ENCODE results near the gene RNF150.

RNF150 gene

DNA sequence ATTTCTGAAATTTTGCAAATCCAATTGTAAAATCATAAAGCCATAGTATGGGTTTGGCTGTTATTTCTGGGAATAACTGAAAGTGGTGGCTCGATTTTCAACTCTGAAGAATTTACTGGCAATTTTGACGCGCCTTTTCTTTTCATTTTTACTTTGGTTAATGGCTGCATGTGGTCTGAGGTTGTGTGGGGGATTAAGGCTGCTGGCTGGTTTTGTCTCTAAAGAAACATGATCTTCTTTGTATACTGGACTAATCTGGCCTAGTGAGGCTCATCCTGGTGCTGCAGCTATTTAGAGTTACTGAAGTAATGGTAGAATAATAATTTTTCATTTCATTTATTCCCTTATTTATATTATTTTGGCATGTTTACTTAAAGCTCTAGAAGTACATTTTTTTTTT lies 164.0 kb downstream of the RNF150 start:
- DNase-seq, result no peak

DNA sequence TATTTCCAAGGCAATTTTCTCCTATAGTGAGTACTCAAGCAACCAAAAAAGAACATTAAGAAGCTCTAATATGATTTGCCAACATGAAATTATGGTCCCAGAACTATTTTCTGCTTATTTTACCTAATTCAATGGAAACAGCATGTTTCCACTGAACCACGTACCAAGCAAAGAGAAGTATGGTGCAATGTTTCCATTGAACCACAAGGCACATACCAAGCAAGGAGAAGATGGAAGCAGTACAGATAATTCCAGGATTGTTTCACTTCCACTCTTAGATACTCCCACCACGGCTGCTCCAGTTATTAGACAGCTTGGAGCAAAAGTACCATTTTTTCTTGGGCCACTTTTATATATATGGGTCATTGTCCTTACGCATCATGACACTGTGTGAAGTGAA lies 164.9 kb downstream of the RNF150 start:
- DNase-seq, result no peak

DNA sequence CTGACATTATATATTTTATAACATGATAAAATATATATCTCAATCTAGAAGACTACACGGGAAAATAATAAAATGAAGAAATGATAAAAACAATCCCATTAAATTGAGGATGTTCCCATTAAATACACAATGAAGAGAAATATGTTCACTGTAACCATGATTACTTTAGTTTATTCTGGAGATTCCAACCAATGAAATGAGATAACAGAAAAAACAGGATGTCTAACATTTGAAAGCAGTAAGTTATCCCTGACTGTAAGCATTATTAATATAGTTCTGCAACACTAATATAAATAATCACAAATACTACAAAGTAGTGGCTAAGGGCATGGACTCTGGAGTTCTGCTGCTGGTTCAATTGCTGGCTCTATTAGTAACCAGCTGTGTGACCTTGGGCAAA lies 169.4 kb downstream of the RNF150 start:
- DNase-seq, result no peak

DNA sequence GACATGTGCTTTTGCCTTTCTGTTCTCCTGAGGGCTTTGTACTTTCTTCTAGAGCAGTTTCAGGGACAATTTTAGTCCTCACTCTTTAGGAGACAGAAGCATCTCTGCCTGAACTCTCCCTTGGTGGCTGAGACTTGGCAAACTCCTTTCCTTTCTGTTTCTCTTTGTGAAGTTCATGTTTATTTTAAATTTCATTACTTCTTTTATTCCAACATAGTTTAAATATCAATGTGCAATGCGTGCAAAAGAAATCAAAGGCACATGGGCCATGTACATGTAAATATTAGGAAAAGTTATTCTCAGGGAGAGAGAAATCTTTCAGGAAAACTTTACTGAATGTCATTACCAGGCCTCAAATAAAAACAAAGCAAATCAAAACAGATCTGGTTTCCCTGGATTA lies 177.6 kb downstream of the RNF150 start:
- no peak for DNase-seq

- DNase-seq, result no peak
Measured at GRCh38 chr4:140952717-140953116, 180.6 kb downstream of the RNF150 start.

- no peak for DNase-seq
Measured at GRCh38 chr4:140947506-140947905, 185.8 kb downstream of the RNF150 start.

DNA sequence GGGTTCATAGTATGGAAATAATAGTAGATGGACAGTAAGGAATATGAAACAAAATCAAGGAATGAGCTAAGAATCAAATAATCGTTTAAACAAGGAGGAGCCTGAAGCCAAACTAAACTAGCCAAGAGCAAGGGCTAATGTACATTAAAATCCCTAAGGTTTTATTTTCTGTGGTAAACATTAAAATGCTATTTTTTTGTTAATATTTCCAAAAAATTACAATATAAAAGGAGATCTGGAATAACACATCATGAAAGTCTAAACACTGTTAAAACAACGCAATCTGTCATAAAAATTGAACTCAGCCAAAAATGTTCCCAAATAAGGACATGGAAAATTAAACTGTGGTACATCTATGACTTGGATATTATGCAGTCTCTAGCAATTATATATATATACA lies 188.2 kb downstream of the RNF150 start:
- DNase-seq, result no peak

- DNase-seq, result no peak
Measured at GRCh38 chr4:140944572-140944971, 188.7 kb downstream of the RNF150 start.

DNA sequence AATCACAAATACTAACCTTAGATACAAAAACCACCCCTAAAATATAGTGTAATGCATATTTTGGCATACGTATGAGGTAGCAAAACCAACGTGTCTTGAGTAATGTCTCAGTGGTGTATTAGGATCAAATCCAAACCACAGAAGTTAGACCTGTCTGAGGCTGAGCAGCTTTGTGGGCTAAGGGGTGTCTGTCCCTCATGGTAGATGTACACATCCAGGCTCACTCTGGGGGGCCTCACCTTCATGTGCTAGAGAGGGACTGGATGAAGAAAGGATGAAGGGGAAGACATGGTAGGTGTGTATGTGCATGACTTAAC lies 189.1 kb downstream of the RNF150 start:
- no peak for DNase-seq

DNA sequence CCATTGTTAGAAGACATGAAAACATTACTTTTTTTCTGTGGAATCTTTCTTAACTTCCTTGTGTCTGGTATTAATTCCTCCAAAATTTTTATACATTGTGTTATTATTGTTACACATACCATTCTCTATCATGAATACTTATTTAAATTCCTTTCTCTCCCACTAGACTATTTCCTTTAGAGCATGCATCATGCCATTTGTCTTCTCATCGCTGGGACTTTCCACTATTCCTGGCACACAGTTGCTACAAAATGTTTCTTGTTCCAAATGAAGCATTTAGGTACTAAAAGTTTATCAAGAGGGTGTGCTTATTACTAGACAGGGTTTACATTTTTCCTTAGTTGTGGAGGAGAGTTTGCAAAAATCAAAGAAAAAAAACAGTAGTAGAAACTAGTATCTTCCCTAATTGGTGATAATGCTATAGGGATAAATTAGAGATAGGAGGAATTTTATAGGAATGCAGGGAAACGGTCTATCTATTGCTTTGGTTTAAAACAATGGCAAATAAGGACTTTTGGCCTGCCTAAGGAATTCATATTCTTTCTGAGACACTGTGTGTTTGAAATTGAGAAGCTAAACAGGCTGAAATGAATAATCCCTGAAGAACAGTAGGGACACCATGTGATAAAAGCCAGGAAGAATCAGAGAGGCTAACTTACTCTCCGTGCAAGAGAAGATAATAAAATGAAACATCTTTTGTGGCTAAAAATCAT lies 189.6 kb downstream of the RNF150 start:
- DNase-seq, result no peak

- DNase-seq, result no peak
Measured at GRCh38 chr4:140940589-140940988, 192.7 kb downstream of the RNF150 start.

GRCh38 chr4:140937866-140938265 lies 195.4 kb downstream of the RNF150 start:
- DNase-seq, result no peak

DNA sequence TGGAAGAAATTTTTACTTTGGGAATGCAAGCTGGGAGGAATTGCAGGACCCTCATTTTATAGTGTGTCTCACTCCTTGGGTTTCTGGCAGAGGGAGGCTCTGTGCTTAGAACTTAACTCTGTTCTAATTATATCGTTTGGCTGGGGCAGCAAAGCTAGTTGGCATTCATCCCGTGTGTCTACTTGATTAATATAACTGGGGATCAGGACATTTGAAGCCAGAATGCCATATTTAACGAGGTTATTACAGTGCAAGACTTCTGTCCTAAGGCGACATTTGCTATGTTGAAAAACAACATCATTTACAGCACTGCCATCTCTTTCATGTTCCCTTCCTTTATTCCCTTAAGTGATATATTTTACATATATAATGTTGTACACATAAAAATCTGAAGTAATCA lies 198.0 kb downstream of the RNF150 start:
- no peak for DNase-seq

GRCh38 chr4:140932501-140933045 lies 200.7 kb downstream of the RNF150 start:
- DNase-seq, result no peak

DNA sequence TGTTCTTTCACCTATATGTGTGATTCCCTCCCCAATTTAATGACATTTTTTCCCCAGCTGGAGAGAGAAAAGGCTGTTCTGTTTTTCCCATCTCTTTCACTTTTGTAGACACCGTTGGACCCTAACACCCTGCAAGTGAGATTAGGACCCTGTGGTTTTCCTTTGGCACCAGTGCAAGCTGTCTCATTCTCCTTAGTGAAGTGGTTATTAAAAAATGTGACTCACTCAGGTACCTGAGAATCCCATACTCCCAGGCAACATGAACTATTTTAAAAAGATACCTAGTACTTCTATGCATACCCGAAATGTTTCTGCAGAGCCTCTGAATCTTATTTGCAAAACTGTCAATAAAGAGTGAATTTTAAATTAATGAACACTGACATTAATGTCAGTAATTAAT lies 201.4 kb downstream of the RNF150 start:
- no peak for DNase-seq

GRCh38 chr4:140930557-140930956 lies 202.7 kb downstream of the RNF150 start:
- DNase-seq, result no peak

- DNase-seq, result no peak
Measured at GRCh38 chr4:140930011-140930410, 203.3 kb downstream of the RNF150 start.

GRCh38 chr4:140928880-140929279 lies 204.4 kb downstream of the RNF150 start:
- DNase-seq, result no peak

DNA sequence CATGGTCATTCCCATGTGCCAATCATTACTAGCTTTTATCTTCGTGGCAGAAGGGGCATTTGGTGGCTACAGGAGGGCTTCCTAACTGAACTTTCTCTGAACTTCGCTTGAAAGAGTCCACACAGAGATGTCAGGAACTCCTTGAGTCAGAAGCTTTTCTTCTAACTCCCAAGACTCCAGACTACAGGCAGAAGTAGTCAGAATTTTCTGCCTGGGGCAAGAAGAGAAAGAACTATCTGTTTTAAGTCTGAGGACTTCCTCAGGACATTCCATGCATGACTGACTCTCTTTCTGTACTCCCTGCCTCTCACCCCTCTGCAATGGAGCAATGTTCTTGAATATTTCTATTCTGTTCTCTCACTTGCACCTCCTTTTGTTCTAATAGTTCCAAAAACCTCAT lies 206.6 kb downstream of the RNF150 start:
- DNase-seq, result no peak

DNA sequence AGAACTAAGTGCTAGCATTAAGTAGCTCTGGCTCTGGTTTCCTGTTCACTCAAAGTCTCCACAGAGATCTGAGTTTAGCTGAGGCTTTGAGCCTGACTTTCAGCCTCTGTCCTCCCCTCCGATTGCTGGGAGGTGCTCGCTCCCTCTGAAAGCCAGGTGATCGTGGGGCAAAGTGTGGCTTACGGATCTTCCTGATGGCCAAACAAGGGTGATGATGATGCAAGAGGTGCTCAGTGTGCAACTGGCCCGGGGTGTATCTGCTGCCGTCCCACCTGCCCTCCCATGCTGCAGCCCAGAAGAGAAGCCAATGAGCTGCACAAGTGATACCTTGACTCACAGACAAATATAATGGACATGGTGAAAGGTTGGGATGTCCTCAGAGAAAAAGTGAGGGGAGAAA lies 207.9 kb downstream of the RNF150 start:
- no peak for DNase-seq

GRCh38 chr4:140924761-140925392 lies 208.4 kb downstream of the RNF150 start:
- DNase-seq, result no peak

DNA sequence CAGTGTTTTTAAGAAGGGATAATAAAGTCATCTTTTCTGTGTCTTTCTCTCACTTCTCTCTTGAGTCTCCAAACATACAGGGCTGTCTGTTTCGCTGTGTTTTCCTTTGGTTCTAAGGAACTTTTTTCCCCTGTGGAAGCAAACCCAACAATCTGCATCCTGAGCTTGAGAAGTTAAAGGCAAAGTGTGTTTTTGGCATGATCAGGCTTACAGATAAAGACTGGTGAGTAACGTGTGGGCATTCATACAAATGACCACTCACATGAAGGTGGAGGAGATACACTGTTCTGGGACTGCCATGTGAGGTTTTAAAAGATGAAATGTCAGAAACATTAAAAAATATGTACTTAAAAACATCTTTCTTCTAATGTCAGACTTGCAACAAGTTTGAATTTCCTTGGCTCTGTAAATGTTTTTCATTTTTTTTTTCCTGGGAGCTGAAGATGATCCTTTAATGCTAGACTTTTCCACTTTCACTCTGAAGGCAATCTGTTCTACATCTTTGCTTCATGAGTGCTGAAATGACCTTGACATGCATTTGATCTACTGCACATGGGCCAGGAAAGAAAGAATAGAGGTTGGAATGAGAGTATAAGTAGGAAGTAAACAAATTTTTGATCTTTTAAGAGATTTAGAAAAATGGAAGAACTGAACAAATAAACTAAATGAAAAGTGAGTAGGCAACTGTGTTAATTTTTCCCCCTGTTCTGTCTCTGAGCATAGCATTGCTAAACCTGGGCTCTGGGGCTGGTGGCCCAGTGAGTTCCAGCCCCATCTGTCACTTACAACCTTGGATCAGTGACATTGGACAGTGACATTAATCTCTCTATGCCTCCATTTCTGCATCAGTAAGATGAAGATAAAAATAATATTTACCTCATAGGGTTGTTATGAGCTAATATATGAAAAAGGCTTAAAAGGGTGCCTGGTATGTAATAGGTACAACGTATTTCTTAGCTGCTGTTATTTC lies 226.0 kb downstream of the RNF150 start:
- DNase-seq, result no peak

- no peak for DNase-seq
Measured at GRCh38 chr4:140904904-140905303, 228.4 kb downstream of the RNF150 start.

All from activated CD4-positive, alpha-beta T cell treated with anti-CD3 and anti-CD28 coated beads for 48 hours (primary cell).